Neural crest cell (in vitro differentiated cells): ENCODE measurements around the gene COQ8B. TPM values are rescaled to one million over a fixed set of nuclear protein-coding genes. Genes with fewer than 3 reads are reported as not detected.

ENCODE experiments used
- DNase-seq: peaks from one replicate; pipeline ENCODE4 v3.0.0; 2021; ENCODE audit warnings: low read depth, mixed read lengths, low spot score
- H3K27ac Mint-ChIP-seq: one replicate; pipeline ENCODE4 v1.8.0; 2021; ENCODE audit warnings: mild to moderate bottlenecking, mixed read lengths; ENCODE audit not compliant: unreplicated experiment
- H3K27me3 Mint-ChIP-seq: 2 replicates; pipeline ENCODE4 v1.8.0; 2021; ENCODE audit warnings: low read depth, mild to moderate bottlenecking, mixed read lengths
- H3K36me3 Mint-ChIP-seq: 2 replicates; pipeline ENCODE4 v1.8.0; 2021; ENCODE audit warnings: low read depth, mild to moderate bottlenecking, mixed read lengths
- H3K4me1 Mint-ChIP-seq: 2 replicates; pipeline ENCODE4 v1.8.0; 2021; ENCODE audit warnings: mixed read lengths
- H3K4me3 Mint-ChIP-seq: one replicate; pipeline ENCODE4 v1.8.0; 2021; ENCODE audit warnings: mild to moderate bottlenecking, mixed read lengths
- H3K9me3 Mint-ChIP-seq: 2 replicates; pipeline ENCODE4 v1.8.0; 2021; ENCODE audit warnings: mixed read lengths
- total RNA-seq: library from RNA; stranded (reverse); gene quantifications from 2 replicates; pipeline ENCODE4 v1.2.1, GENCODE V29; 2021
- TF ChIP-seq, protein P1 (sequence below): fragments of 200-600 bp; sonication (generic); conservative IDR thresholded peaks from 2 replicates; pipeline ENCODE4 v1.5.0; 2021; ENCODE audit warnings: antibody characterized with exemption, mild to moderate bottlenecking

The COQ8B gene
- total RNA-seq, 1 donor from 2014 or later: 45.1 TPM

DNA sequence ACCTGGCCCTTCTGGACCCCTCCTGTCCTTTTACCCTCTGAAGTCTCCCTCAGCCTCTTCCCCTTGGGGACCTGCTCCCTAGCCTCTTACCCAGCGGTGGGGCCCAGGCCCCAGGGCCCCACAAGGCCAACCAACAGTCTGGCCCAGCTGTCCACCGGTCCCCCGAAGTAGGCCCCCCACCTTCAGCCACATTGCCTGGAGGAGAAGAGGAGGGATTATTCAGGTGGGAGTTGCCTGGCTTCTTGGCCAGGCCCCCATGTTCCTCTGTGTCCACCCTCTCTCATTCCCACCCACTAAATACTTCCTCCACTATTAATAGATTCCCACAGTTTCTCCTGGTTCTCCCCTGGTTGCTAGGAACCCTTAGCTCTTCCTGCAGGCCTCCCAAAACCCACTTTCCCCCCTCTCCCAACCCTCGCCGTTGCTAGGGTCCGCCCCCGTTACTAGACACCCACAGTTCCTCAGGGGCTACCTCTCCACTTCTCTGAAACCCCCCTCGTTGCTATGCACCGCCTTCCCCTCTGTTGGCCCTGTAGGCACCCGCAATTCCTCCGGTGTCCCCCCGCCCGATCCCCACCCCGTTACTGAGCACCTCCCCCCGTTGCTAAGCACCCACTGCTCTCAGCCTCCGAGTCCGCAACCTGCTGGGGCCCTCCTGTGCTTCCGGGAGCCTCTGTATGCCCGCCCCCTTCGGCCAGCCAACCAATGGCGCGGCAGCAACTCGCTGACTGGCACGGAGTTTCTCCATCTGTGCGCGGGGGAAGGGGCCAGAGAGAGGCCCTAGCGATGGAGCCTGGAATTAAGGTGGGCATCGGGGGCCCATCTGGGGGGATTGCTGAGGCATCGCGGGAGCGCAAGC, 2.0 kb downstream of the COQ8B start:
- Mint-ChIP-seq H3K27ac (peak overlapping the region; percentile 97), H3K4me3 (peak overlapping the region; percentile 97)

DNA sequence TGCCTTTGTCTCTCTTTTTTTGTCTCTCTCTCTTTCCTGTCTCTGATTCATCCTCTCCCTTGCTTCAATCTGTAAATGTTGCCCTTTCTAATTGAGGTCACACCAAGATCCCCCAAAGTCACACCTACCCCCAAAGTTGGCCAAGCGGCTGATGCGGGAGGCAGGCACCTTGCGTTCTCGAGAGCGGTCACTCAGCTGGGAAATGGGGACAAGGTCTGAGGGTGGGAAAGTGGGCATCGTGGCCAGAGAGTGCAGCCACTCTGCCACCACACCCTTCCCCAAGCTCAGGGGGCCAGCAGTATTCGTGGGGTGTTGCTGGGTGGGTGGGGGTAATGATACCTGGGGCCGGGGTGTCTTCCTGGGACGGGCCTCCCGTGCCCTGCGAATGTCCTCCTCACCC, 2.7 kb downstream of the COQ8B start:
- no peak overlapping the region for H3K27ac Mint-ChIP-seq
- TF ChIP-seq, protein P1, sequence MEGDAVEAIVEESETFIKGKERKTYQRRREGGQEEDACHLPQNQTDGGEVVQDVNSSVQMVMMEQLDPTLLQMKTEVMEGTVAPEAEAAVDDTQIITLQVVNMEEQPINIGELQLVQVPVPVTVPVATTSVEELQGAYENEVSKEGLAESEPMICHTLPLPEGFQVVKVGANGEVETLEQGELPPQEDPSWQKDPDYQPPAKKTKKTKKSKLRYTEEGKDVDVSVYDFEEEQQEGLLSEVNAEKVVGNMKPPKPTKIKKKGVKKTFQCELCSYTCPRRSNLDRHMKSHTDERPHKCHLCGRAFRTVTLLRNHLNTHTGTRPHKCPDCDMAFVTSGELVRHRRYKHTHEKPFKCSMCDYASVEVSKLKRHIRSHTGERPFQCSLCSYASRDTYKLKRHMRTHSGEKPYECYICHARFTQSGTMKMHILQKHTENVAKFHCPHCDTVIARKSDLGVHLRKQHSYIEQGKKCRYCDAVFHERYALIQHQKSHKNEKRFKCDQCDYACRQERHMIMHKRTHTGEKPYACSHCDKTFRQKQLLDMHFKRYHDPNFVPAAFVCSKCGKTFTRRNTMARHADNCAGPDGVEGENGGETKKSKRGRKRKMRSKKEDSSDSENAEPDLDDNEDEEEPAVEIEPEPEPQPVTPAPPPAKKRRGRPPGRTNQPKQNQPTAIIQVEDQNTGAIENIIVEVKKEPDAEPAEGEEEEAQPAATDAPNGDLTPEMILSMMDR: no peak
- H3K4me1 Mint-ChIP-seq: peaks cover 41% of the 10 kb centered on the region
- H3K9me3 Mint-ChIP-seq: no peaks in the 10 kb centered on the region
- peaks cover 2% of the 10 kb centered on the region for H3K36me3 Mint-ChIP-seq
- DNase-seq: no peak
- H3K27me3 Mint-ChIP-seq: no peaks in the 10 kb centered on the region
- peak overlapping the region; percentile 70 for H3K4me3 Mint-ChIP-seq

More for the DNA sequence above, 2.0 kb downstream of the COQ8B start:
- peaks cover 2% of the 10 kb centered on the region for H3K36me3 Mint-ChIP-seq
- peaks cover 48% of the 10 kb centered on the region for H3K4me1 Mint-ChIP-seq
- H3K9me3 Mint-ChIP-seq: no peaks in the 10 kb centered on the region
- H3K27me3 Mint-ChIP-seq: no peaks in the 10 kb centered on the region
- TF ChIP-seq, protein P1: no peak
- peak; percentile 91 for DNase-seq

DNA sequence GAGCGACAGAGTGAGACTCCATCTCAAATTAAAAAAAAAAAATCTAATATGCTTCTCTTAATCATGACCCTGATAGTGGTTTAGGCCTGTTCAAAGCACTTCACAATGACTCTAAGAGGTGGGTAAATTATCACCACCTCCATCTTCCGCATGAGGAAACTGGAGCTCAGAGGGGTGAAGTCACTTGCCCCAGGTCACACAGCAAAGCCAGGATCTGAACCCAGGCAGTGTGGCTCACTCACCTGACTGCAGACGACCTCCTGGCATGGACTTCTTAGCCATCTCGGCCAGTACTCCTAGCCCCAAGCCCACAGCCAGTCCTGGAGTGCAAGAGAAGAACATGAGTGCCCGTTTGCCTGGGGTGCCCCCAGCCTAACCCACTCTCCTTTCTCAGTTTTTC, 6.9 kb downstream of the COQ8B start:
- H3K27ac Mint-ChIP-seq: no peak overlapping the region

DNA sequence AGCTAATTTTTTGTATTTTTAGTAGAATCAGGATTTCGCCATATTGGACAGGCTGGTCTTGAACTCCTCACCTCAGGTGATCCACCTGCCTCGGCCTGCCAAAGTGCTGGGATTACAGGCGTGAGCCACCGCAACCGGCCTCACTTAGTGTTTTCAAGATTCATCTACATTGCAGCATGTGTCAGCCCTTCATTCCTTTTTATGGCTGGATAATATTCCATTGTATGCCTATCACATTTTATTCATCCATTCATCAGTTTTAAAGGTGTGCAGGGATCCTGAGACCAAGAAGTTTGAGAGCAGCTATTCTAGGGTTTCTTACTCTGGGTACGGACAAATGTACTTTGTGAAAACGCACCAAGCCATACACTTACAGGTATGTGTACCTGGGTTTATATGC, 9.1 kb downstream of the COQ8B start:
- H3K27ac Mint-ChIP-seq: no peak overlapping the region
- H3K36me3 Mint-ChIP-seq: peaks cover 7% of the 10 kb centered on the region
- no peaks in the 10 kb centered on the region for H3K27me3 Mint-ChIP-seq
- TF ChIP-seq, protein P1: no peak
- H3K9me3 Mint-ChIP-seq: no peaks in the 10 kb centered on the region
- peaks cover 6% of the 10 kb centered on the region for H3K4me1 Mint-ChIP-seq
- DNase-seq: no peak
- no peak overlapping the region for H3K4me3 Mint-ChIP-seq

More for the DNA sequence above, 6.9 kb downstream of the COQ8B start:
- H3K4me3 Mint-ChIP-seq: no peak overlapping the region
- peaks cover 2% of the 10 kb centered on the region for H3K36me3 Mint-ChIP-seq
- TF ChIP-seq, protein P1: no peak
- peaks cover 9% of the 10 kb centered on the region for H3K4me1 Mint-ChIP-seq
- no peaks in the 10 kb centered on the region for H3K27me3 Mint-ChIP-seq
- DNase-seq: no peak
- H3K9me3 Mint-ChIP-seq: no peaks in the 10 kb centered on the region

DNA sequence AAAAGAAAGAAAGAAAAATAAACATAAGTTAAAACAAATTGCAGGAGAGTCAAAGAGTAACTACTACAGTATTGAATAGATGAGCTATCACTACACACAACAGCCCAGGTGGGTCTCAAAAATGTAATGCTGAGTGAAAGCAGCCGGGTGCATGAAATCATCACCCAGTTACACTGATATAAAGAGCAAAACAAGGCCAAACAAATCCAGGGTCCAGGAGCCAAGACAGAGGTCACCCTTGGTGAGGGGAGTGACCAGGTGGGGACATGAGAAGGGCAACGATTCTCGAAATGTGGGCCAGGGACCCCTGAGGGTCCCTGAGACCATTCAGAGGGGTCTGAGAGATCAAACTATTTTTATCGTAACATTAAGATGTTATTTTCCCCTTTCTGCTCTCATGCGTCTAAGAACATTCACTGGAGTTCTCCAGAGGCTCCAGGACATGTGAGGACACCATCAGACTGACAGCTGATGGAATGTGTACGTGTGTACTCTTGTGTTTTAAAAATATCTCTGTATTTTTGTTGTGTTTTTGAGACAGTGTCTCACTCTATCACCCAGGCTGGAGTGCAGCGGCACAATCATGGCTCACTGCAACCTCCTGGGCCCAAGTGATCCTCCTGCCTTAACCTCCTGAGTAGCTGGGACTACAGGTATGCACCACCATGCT, 10.6 kb downstream of the COQ8B start:
- Mint-ChIP-seq H3K9me3 (no peaks in the 10 kb centered on the region), H3K27ac (no peak overlapping the region), H3K36me3 (peaks cover 11% of the 10 kb centered on the region), H3K4me1 (peaks cover 6% of the 10 kb centered on the region), H3K27me3 (no peaks in the 10 kb centered on the region), H3K4me3 (no peak overlapping the region)
- TF ChIP-seq, protein P1: no peak
- no peak for DNase-seq
